Effector memory CD8-positive, alpha-beta T cell (primary cell): ENCODE results near the gene IFNA2.
"Not testable (repeated sequence)": the region's sequence is repeated elsewhere in the genome, so short reads cannot be mapped to it uniquely, and the experiment has no call there.

Source experiments
- ATAC-seq: fragments of 150-1000 bp; cut with Tn5 transposase; replicated peaks from 2 replicates; pipeline ENCODE4 v1.10.0; 2021; ENCODE audit warnings: mild to moderate bottlenecking, moderate library complexity
- DNase-seq, 3 experiments: peaks; one replicate each; pipeline ENCODE4 v3.0.0; 2021
- H3K27ac Mint-ChIP-seq, 2 donors: one replicate each; pipeline ENCODE4 v1.8.0; 2022; ENCODE audit warnings: mild to moderate bottlenecking in 2 of 2, mixed read lengths in 2 of 2, moderate library complexity in 2 of 2
- H3K27me3 Mint-ChIP-seq, 2 donors: one replicate each; pipeline ENCODE4 v1.8.0; 2022; ENCODE audit warnings: mixed read lengths in 2 of 2
- H3K36me3 Mint-ChIP-seq: one replicate; pipeline ENCODE4 v1.8.0; 2022; ENCODE audit warnings: mild to moderate bottlenecking, moderate library complexity, mixed read lengths; ENCODE audit not compliant: insufficient read depth
- H3K4me1 Mint-ChIP-seq, 2 donors: one replicate each; pipeline ENCODE4 v1.8.0; 2022; ENCODE audit warnings: low read depth in 2 of 2, mixed read lengths in 2 of 2
- H3K4me3 Mint-ChIP-seq, 2 donors: one replicate each; pipeline ENCODE4 v1.8.0; 2022; ENCODE audit warnings: mild to moderate bottlenecking in 2 of 2, mixed read lengths in 2 of 2, moderate library complexity in 2 of 2
- H3K9me3 Mint-ChIP-seq, 2 donors: one replicate each; pipeline ENCODE4 v1.8.0; 2022; ENCODE audit warnings: mixed read lengths in 2 of 2

Gene IFNA2

DNA sequence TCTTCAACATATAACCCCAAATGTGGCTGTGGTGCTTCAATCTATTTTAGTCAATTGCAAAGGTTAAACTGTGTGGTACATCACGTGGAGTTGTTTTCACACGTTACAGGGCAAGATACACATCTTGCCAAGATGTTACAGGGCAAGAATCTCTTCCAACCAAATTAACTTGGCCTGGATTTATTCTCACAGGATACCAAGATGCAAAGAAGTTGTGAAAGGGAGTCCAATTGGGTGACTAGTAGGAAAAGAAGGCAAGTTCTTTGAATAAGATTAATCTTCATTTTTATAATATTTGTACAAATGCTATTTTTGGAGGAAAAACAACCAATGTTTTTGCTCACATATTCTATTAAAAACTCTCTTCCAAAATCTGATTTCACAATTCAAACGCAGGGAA, 18.9 kb upstream of the IFNA2 start:
- Mint-ChIP-seq H3K27me3 (peaks cover 35 to 51% of the 10 kb centered on the region in 2 donors), H3K36me3 (no peaks in the 10 kb centered on the region), H3K4me3 (no peak overlapping the region), H3K27ac (no peak overlapping the region), H3K9me3 (no peaks in the 10 kb centered on the region), H3K4me1 (peaks cover 0 to 2% of the 10 kb centered on the region in 2 donors)
- ATAC-seq: no peak
- DNase-seq: no peak

DNA sequence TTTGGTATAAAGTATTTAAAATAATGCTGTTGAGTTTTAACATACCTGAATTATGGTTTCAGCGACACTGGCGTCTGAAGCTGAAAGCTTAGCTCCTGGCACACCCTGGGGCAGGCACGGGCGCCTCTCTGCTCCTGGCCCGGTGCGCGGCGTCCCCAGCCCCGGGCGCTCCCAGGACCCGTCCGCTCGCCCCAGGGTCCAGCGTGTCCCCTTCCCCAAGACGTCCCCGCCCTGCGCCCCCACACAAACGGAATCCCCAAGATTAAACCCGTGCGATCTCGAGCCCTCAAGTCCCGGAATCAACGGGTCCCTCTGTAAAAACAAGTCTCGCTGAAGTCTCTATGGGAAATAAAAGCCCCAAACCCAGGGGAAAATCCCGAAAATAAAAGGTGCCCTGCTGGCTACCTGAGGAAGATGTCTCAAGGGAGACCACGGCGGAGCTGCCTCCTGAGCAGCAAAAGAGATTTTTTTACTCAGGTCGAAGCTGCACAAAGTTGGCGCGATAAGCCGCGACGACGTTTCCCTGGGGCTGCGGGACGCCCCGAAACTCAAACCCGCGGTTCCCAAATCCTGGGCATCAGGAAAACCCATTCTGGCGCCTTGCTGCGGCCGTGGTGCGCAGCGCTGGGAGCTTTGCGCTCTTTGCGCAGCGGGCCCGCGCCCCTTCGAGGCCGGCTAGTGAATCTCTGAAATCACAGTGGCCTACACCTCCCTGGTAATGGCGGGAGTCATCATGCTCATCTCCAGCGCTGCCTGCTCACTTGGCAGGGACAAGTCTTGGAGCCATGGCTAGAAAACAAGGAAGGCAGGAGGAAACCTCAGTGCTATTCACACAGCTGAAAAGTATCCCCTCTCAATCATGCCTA, 17.4 kb upstream of the IFNA2 start:
- H3K4me3 Mint-ChIP-seq: peak overlapping the region; percentile 55 to 59
- no peaks in the 10 kb centered on the region for H3K36me3 Mint-ChIP-seq
- peak; percentile 45 for ATAC-seq
- DNase-seq: no peak
- peaks cover 51 to 65% of the 10 kb centered on the region in 2 donors for H3K27me3 Mint-ChIP-seq
- no peak overlapping the region for H3K27ac Mint-ChIP-seq
- no peaks in the 10 kb centered on the region for H3K9me3 Mint-ChIP-seq
- peaks cover 0 to 2% of the 10 kb centered on the region in 2 donors for H3K4me1 Mint-ChIP-seq

DNA sequence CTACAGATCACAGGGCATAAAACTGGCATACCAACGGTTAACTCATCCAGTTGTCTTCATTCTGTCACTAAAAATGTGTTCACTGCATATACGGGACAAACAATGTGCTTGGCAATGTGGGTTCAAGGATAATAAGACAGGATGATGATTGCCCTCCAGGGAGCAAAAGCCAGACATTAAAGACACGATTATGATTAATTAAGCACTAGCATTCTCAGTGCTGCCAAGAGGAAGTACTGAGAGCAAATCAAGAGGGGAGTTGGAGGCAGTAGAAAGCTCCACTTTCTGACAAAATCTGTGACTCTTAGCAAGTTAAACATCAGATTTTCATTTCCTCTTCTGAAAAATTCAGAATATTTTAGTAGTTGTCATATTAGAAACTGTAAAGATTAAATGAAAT, 14.8 kb upstream of the IFNA2 start:
- no peak for ATAC-seq
- no peaks in the 10 kb centered on the region for H3K9me3 Mint-ChIP-seq
- H3K4me1 Mint-ChIP-seq: peaks cover 7 to 8% of the 10 kb centered on the region in 2 donors
- DNase-seq: no peak
- peaks cover 72 to 77% of the 10 kb centered on the region in 2 donors for H3K27me3 Mint-ChIP-seq
- H3K4me3 Mint-ChIP-seq: no peak overlapping the region
- no peaks in the 10 kb centered on the region for H3K36me3 Mint-ChIP-seq
- H3K27ac Mint-ChIP-seq: no peak overlapping the region

DNA sequence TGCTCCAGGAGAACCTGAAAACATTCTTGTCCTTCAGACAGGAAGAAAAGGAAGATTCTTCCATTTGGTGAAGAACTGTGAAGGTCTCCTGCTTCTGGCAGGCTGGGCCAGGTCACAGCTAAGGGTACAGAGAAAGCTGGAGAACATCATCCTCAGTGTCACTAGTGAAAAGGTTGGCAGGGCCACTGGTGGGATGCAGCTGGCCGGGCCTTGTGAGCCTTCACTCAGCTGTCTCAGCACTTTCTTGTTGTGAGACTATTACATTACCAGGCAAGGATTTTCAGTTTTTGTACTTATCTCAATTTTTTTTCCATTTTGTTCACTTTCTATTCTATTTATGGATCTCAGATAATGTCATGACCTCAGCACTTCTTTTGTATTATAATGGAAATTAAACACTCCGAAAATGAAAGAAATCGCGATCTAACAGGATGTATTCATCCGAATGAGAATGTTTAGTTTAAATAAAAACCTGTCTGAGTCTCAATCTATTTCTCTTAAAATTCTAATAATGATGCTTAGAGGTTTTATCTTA, 13.8 kb upstream of the IFNA2 start:
- Mint-ChIP-seq H3K9me3 (no peaks in the 10 kb centered on the region), H3K27me3 (peaks cover 72 to 78% of the 10 kb centered on the region in 2 donors), H3K36me3 (no peaks in the 10 kb centered on the region), H3K4me1 (peaks cover 7 to 8% of the 10 kb centered on the region in 2 donors), H3K27ac (no peak overlapping the region), H3K4me3 (no peak overlapping the region)
- ATAC-seq: no peak
- no peak for DNase-seq

DNA sequence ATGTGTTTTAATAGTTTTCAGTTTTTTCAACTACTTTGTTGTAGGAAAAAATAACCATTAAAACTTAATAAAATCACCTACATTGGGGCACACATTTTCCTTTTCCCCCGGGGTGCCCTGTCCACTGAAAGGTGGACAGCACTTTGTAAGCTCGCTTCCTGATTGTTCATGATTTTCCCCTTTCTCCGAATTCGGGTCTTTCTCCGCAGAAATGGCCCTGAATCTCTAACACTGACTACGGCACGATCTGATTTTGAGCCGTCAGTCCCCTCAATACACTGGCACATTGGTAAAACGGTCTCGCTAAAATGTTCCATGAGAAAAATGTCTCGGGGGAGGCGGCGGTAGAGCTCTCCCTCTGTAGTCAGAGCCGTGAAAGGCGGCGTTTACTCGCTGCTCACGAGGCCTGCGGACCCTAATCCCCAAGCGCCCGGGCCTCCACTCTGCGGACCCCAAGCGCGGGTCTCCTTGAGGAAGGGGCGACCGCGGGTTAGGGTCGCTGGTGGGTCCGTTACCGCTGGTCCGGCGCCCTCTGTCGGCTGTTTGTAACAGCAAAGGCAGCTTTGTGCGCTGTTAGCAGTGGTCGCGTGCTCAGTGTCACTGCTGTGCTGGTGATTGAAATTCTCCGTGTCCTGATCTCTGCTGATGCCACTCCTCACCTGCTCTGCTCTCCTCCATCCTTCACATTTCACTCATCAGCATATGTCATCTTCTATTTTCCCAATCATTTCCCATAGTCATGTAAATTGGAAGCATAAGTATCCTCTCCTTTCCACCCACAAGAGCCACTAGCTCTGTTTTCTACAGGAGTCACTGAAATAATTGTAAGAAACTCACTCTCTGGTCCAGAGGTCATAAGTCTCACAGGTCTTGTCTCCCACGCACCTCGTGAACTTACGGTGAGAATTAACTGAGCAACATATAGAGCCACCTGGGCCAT, 10.8 kb upstream of the IFNA2 start:
- Mint-ChIP-seq H3K4me1 (peaks cover 5 to 8% of the 10 kb centered on the region in 2 donors), H3K27ac (no peak overlapping the region), H3K9me3 (no peaks in the 10 kb centered on the region), H3K4me3 (peak overlapping the region; percentile 40 to 67), H3K27me3 (peaks cover 77 to 87% of the 10 kb centered on the region in 2 donors), H3K36me3 (no peaks in the 10 kb centered on the region)
- peak; percentile 70 for ATAC-seq
- DNase-seq: peak; percentile 40 to 50 (median 45)

DNA sequence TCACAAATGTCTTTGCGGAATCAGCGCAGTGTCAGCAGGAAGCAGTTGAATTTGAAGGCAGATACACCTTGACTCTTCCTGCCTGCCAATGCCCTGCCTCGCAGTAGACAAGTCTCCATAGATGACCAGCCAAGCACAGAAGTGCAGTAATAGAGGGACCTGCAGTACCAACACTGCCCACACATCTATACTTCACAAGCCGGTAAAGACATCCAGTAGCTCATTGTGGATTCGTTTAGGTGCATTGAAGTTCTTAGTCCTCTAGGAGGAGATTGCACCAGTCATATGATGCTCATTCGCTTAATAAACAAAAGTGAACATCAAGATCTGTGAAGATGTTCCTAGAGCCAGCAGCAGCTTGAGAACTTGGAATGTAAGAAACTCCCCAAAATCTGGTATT, 7.1 kb upstream of the IFNA2 start:
- Mint-ChIP-seq H3K4me1 (peaks cover 5 to 8% of the 10 kb centered on the region in 2 donors), H3K9me3 (no peaks in the 10 kb centered on the region), H3K4me3 (no peak overlapping the region), H3K27me3 (peaks cover 76 to 85% of the 10 kb centered on the region in 2 donors), H3K27ac (no peak overlapping the region), H3K36me3 (no peaks in the 10 kb centered on the region)
- DNase-seq (no peak), ATAC-seq (peak; percentile 76)

DNA sequence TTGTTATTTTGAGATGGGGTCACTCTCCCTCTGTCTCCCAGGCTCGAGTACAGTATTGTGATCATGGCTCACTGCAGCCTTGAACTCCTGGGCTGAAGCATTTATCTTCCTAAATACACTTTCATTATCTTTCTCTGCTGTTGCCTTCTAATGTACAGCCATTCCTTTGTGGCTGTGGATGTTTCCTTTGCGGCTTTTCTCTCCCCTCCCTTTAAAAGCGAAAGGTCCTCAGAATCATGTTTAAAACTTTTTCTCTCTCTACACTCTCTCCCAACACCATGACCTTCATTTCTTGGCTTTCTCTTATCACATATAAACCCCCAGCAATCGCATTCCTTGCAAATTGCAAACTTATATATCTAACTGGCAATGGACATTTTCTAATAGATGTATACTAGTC, 1.6 kb downstream of the IFNA2 start:
- DNase-seq (no peak), ATAC-seq (no peak)
- no peak overlapping the region for H3K4me3 Mint-ChIP-seq
- no peaks in the 10 kb centered on the region for H3K9me3 Mint-ChIP-seq
- peaks cover 50 to 54% of the 10 kb centered on the region in 2 donors for H3K27me3 Mint-ChIP-seq
- H3K27ac Mint-ChIP-seq: no peak overlapping the region
- no peaks in the 10 kb centered on the region for H3K36me3 Mint-ChIP-seq
- peaks cover 6 to 10% of the 10 kb centered on the region in 2 donors for H3K4me1 Mint-ChIP-seq

DNA sequence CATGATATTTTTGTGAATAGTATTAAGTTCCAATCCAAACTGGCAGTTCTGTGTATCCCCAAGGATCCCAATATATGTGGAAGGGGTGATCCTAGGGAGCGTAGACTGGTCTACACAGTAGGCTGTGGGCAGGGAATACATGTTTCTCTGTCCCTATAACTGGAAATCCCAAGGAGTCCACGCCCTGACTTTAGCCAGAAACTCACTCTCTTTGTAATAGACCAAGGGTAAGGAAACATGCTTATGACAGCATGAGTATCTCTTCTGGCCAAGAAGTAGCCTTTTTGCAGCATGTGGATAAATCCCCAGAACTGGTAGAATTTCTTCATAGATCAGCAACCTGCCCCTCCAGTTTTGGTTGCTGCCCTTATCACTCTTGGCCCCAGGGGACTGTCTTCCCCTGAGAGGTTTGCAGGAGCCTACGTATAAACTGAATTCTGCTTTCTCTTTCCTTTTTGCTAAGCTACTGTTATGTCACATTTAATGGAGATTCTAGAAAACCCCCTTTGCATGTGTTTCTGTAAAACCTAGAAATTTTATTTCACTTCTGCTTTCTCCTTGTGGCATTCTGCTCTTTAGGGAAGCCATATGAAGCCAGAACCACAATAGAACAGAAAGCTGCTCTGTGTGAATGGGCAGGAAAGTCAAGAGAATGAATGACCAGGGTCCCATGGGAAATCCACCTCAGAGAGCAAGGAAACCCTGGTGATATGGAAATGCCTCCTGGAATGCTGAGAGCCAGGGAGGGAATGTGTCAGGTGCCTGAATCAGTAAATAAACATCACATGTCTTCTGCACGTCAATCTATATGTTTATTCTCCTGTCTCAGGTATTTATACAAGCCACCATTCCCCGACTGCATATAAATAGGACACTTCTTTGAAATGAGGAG, 3.5 kb downstream of the IFNA2 start:
- Mint-ChIP-seq H3K4me3 (peak overlapping the region; percentile 34 to 45), H3K36me3 (no peaks in the 10 kb centered on the region), H3K9me3 (no peaks in the 10 kb centered on the region), H3K27me3 (peaks cover 52 to 54% of the 10 kb centered on the region in 2 donors), H3K27ac (no peak overlapping the region), H3K4me1 (peaks cover 6 to 10% of the 10 kb centered on the region in 2 donors)
- DNase-seq (no peak), ATAC-seq (peak; percentile 90)

DNA sequence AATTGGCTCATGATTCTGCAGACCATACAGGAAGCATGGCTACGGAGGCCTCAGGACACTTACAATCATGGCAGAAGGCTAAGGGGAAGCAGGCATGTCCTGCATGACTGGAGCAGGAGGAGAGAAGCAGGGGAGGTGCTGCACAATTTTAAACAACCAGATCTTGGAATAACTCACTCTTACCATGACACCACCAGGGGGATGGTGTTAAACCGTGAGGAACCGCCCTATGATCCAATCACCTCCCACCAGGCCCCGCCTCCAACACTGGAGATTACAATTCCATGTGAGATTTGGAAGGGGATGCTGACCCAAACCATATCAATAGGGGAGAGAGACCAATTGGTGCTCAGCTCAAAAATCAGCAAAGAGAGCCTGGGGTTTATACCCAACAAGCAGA, 13.7 kb downstream of the IFNA2 start:
- ATAC-seq, DNase-seq, H3K4me1 Mint-ChIP-seq, H3K36me3 Mint-ChIP-seq, H3K4me3 Mint-ChIP-seq, H3K9me3 Mint-ChIP-seq, H3K27ac Mint-ChIP-seq: not testable (repeated sequence)
- peaks cover 46 to 50% of the 10 kb centered on the region in 2 donors for H3K27me3 Mint-ChIP-seq

DNA sequence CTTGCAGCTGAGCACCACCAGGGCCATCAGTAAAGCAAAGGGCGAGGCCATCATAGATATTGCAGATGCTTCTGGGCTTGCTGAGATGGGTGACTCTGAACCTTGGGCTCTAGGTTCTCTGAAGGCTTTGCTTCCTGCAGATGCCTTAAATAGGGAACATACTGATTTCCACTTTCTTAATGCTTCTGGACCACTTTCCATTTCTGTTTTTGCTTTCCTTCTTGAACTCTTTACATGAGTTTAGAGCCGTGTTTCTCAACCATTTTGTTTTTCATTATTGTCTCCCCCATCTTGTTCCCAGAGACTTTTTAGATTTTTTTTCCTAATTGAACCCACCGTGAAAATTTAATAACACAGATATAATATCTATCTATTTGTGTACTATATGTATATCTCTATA, 17.2 kb downstream of the IFNA2 start, which contains the start of gene IFNA13:
IFNA13 (minus strand) TSS at position 101 of the 400 bp plus-strand sequence; CDS start at position 54, 47 bp downstream.
- H3K9me3 Mint-ChIP-seq: no peaks in the 10 kb centered on the region
- ATAC-seq (no peak), DNase-seq (no peak)
- no peaks in the 10 kb centered on the region for H3K36me3 Mint-ChIP-seq
- no peak within 1 kb of the TSS for H3K4me3 Mint-ChIP-seq
- H3K4me1 Mint-ChIP-seq: no peaks in the 10 kb centered on the region
- no peak within 1 kb of the TSS for H3K27ac Mint-ChIP-seq
- peaks cover 61 to 62% of the 10 kb centered on the region in 2 donors for H3K27me3 Mint-ChIP-seq

DNA sequence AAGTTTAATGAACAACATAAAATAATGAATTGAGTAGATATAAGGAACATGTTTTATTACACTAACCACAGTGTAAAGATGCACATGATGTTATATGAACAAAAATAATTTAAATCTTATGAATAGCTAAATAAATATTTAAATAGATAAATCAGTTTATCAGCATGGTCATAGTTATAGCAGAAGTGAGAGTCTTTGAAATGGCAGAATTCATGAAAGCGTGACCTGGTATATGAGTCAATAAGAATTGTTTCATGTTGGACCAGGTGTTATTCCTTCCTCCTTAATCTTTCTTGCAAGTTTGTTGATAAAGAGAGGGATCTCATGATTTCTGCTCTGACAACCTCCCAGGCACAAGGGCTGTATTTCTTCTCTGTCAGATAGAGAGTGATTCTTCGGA, 18.0 kb downstream of the IFNA2 start:
- H3K9me3 Mint-ChIP-seq, H3K4me1 Mint-ChIP-seq, H3K36me3 Mint-ChIP-seq, DNase-seq, ATAC-seq, H3K4me3 Mint-ChIP-seq, H3K27ac Mint-ChIP-seq: not testable (repeated sequence)
- peaks cover 64 to 65% of the 10 kb centered on the region in 2 donors for H3K27me3 Mint-ChIP-seq

DNA sequence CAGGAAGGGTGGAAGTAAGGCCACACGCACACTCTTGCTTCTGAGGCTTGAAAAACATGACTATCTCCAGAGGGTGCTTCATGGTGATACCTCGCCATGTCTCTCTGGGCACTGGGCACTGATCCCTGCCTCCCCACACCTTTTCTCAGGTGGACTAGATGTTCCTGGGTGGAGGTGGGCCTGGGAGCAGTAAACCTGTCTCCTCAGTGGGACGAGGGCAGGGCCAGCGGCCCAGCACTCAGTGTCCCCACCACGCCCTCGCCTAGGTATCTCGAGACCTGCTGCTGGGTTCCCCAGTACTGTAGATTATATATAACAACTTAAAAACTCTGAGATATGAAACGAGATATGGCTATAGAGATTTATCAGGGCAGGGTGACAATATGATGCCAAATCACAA, 22.9 kb downstream of the IFNA2 start:
- Mint-ChIP-seq H3K4me3 (no peak overlapping the region), H3K9me3 (no peaks in the 10 kb centered on the region), H3K36me3 (no peaks in the 10 kb centered on the region), H3K4me1 (peaks cover 3 to 9% of the 10 kb centered on the region in 2 donors), H3K27ac (no peak overlapping the region), H3K27me3 (peaks cover 38 to 51% of the 10 kb centered on the region in 2 donors)
- DNase-seq (no peak), ATAC-seq (no peak)
